ENCODE measurements around the gene CDC40.

- no peak for TF ChIP-seq EGR1 (IDR thresholded peaks at IDR 0.05; ENCODE audit: low read depth)
- TF ChIP-seq, protein P1, sequence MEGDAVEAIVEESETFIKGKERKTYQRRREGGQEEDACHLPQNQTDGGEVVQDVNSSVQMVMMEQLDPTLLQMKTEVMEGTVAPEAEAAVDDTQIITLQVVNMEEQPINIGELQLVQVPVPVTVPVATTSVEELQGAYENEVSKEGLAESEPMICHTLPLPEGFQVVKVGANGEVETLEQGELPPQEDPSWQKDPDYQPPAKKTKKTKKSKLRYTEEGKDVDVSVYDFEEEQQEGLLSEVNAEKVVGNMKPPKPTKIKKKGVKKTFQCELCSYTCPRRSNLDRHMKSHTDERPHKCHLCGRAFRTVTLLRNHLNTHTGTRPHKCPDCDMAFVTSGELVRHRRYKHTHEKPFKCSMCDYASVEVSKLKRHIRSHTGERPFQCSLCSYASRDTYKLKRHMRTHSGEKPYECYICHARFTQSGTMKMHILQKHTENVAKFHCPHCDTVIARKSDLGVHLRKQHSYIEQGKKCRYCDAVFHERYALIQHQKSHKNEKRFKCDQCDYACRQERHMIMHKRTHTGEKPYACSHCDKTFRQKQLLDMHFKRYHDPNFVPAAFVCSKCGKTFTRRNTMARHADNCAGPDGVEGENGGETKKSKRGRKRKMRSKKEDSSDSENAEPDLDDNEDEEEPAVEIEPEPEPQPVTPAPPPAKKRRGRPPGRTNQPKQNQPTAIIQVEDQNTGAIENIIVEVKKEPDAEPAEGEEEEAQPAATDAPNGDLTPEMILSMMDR (IDR thresholded peaks at IDR 0.05 in 2 of 3, conservative IDR thresholded peaks at IDR 0.05 in 1 of 3; ENCODE audit: borderline replicate concordance in 1 of 3, insufficient read depth in 1 of 3, low read depth in 2 of 3, low read length in 2 of 3) = no peak
- TF ChIP-seq YY1 (IDR thresholded peaks at IDR 0.05; ENCODE audit: extremely low read depth, insufficient replicate concordance, low read depth, low read length) = no peak
- no peak for TF ChIP-seq POLR2A (IDR thresholded peaks at IDR 0.05; ENCODE audit: borderline replicate concordance, extremely low read depth, insufficient read depth, insufficient read length)
- TF ChIP-seq EZH2phosphoT487 (IDR thresholded peaks at IDR 0.05; ENCODE audit: borderline replicate concordance) = no peak
- TF ChIP-seq CBX3 (IDR thresholded peaks at IDR 0.05; ENCODE audit: low read depth) = no peak
- TF ChIP-seq POLR2AphosphoS5 (IDR thresholded peaks at IDR 0.05; ENCODE audit: low read depth, low read length) = no peak
- no peak for TF ChIP-seq RAD21 (IDR thresholded peaks at IDR 0.05; ENCODE audit: low read depth)
- no peak for TF ChIP-seq TCF7L2 (IDR thresholded peaks at IDR 0.05; ENCODE audit: borderline replicate concordance, extremely low read depth, insufficient read depth, insufficient read length)
- TF ChIP-seq EZH2 (IDR thresholded peaks at IDR 0.05) = no peak
- no peak for TF ChIP-seq ATF3 (IDR thresholded peaks at IDR 0.05)
Measured at GRCh38 chr6:110256366-110256765, 76.1 kb downstream of the CDC40 start.

All from HCT116 (cell line).